ENCODE results near the gene HDAC3.

HDAC3 gene

DNA sequence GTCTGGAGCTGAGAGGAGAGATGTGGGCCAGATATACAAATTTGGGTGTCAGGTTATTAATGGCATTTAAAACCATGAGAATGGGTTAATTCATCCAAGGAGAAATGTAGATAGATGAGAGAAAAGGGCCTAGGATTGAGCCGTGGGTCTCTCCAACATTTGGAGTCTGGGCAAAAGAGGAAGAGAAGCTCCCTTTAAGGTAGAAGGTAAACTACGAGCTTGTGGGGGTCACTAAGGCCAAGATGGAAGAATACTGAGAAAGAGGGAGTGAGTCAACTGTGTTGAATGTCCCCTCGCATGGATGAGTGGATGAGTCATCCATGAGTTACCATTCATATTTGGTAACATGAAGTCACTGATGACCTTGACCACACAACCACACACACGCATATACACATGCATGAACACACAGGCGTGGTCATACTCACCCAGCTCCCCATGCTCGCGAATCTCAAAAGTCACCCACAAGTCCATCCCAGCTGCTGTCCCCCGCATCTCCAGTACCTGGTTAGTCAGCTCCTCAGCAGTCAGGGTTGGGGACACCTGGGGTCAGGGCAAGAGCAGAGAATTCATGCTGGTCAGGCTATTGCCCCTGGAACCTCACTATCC lies 21.4 kb upstream of the HDAC3 start:
- DNase-seq = no peak

DNA sequence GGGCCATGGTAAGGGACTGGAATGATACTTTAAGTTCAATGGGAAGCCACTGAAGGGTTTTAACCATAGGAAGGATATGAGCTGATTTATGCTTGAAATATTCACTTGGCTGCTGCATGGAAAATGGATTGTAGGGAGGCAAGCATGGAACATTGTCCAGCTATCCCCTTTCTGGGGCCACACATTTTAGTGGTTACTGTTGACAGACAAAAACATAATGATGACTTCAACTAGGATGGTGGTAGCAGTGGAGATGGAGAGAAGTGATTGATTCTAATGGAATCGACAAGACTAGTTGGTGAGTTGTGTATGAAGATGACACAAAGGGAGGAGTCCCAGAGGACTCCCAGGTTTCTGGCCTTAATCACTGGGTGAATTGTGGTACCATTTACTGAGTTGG lies 20.8 kb upstream of the HDAC3 start:
- DNase-seq = no peak

DNA sequence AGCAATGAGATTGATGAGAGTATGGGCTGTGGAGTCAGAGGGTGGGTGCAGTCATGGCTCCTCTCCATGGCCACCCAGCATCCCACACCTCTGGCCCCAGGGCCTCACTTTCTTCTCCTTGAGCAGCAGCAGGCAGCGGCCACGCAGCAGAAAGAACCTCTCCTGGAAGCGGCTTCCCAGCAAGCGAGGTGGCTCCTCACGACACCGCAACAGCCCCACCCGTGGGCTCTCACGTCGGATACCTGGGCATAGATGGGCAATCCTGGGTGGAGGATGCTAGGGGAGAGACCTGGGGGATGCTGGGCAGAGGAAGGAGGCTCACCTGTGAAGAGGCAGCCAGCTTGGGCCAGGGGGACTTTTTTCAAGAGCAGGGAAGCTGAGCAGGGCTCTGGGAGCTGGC lies 19.7 kb upstream of the HDAC3 start:
- no peak for DNase-seq

DNA sequence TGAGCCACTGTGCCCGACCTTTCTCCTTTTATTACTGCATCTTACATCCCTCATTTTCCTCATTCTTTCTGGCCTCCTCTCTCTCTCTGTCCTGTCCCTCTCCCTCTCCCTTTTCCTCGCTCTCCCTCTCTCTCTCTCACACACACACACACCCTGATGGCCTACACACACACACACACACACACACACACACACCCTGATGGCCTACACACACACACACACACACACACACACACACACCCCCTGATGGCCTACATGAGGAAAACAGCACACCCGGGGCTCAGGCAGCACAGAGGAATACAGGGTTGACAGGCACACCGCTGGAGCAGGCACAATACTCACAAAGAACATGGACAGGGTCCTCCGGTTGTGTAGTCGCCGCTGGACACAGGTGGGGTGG lies 18.4 kb upstream of the HDAC3 start:
- no peak for DNase-seq

DNA sequence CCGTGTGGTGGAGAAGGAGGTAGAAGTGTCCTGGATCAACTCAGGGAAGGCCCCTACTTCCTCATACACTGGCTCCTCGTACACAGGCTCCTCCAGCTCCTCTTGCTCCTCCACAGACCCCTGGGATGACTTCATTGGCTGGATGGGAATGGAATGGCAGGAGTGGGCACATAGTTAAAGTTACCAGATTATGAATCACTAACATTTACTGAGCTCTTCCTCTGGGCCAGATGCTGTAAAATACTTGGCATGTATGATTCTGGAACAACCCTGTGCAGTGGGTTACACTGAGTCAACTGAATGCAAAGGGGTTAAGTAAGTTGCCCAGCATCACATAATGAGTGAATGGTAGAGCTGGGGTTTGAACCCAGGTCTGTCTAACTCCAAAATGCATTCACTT lies 17.6 kb upstream of the HDAC3 start:
- no peak for DNase-seq

DNA sequence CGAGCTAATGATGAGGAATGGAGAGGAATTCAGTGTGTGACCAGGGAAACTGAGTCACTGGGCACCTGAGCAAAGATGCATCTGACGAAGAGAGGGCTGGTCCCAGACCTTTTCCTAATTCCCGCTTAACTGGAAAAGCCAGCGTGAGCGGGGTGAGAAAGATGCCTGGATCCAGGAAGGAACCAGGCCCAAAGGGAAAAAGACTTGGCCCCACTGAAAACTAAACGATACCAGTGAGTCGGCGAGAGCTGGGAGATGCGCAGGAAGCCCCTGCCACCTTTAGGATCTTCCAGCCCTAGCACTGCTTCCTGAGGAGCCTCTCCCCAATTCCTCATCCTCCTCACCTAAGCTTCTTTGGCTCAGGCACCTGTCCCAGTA lies 15.1 kb upstream of the HDAC3 start:
- no peak for DNase-seq

DNA sequence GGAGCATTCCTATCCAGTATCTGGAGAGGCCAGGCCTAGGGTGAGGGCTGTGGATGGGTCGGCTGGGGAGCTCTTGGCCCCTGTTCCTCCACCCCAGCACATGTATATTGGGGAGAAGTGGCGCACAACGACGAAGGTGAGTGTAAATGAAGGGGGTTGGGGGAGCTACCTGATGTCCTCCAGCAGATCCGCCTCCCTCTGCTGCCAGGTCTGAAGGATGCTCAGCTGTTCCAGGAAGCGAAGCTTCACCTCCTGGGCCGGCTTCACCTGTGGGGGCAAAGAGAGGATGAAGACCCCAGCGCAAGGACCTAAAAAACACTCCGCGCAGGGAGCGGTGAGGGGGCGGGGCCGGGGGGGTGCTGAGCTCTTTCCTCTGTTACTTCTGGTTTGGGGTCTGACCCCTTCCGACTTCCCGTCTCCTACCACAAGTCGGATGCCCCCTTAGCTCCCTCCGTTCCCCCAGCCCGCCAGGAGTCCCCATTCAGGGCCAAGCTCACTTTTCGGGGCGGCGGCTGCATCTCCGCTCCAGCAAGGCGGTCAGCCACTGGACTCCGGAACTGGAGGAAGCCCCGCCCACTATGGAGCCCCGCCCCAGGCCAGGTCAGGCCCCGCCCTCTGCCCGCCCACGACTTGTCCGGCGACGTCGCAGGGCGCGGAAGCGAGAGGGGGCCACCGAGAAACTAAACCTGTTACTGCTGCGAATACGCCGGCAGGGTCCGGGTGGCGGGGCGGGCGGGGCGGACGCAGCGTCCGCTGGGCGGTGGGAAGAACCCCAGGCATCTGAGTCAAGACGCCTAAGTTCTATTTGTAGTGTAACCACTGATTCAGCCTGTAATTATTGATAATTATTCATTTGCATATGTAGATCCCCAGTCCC lies 14.4 kb upstream of the HDAC3 start, which contains the start of gene FCHSD1:
Gene FCHSD1, minus strand, starts transcription at position 568 of the 877 bp plus-strand sequence. Its CDS starts 50 bp downstream, at position 518.
- DNase-seq = peak; percentile 86

DNA sequence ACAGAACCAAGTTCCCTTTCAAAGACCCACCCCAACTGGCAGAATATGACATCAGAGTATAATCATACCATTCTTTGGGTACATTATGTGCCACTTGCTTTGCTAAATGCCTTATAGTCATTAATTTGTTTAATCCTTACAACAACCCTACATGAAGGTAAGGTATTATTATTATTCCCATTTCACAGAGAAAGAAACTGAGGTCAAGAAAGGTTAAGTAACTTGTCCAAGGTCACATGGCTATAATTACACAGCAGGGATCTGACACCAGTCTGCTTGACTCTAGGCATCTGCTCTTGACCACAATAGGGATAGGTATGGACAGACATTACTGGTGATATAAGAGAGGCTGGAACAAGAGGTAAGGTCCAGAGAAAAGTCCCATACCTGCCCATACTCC lies 13.3 kb upstream of the HDAC3 start:
- DNase-seq = no peak

DNA sequence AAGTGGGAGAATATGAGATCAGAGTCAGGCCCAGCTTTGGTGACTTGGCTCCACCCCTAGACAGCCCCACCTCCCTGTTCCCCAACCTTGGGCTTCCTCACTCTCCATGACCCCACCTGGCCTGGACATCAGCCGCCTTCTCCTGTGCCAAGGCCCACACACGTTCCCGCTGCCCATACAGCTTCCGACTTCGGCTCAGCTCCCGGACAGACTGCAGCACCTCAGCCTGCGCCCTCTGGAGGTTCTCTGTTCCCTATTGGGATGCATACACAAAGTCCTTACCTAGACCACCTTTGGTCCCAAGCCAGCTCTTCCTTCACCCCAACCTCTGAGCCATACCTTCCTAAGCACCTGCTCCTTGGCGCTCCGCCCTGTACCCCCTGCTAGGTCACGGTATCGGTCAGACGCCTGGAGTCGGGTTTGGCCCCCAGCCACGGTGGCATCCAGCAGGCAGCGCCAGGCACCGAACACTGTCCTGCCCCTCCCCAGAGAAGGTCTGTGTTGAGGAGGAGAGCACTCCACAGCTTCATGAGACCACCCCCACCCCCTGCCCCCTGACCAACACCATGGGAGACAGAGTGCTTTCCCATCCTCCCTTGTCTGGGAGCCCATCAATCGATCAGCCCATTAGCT lies 12.5 kb upstream of the HDAC3 start:
- DNase-seq = no peak

DNA sequence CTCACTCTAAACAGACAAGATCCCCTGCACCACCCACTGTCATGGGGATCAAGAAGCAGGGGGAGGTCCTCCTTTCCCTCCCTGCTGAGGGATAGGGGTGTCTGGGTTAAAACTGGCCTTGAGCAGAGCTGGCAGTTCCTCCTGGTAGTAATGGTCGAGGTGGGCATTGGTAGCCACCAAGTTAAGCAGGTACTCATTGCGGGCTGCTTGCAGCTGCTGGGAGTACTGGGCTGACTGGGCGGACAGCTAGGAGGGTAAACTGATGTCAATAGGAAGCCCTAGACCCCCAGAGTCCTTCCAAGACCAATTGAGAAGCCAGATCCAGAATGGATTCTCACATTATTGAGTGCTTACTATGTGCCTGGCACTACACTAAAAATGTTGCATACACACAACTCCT lies 11.2 kb upstream of the HDAC3 start:
- no peak for DNase-seq

DNA sequence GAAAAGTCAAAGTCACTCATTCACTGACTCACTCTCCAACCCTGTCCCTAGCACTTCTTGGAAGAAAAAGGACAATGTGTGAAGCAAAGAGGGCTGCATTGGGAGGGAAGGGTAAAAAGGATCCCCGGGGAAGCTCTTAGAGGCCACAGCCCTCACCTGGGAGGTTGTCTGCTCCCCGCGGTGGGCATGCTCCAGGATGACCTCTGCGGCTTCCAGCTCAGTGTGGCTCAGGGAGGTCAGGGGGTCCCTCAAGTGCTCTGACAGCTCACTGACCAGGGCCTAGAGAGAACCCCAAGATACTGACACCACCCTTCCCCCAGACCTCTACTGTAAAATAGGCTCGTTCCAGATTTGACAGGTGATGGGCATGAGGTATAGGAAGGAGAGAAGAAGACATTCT lies 10.6 kb upstream of the HDAC3 start:
- DNase-seq = no peak

DNA sequence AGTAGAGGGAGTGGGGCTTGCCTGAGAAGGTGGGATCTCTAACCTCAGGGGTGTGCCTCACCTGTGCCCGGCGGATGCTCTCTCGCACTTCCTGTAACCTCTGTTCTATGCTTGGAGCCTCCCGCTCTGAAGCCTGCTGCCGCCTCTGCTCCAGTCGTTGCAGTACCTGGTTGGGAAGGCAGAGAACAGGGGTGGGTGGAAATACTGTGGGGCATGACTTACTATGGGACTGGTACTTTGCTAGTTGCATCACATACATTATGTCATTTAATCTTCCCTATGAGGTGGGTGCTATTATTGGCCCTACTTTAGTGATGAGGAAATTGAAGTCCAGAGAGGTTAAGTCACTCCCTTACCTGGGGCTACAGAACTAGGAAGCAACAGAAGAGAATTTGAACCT lies 9.4 kb upstream of the HDAC3 start:
- DNase-seq = no peak

DNA sequence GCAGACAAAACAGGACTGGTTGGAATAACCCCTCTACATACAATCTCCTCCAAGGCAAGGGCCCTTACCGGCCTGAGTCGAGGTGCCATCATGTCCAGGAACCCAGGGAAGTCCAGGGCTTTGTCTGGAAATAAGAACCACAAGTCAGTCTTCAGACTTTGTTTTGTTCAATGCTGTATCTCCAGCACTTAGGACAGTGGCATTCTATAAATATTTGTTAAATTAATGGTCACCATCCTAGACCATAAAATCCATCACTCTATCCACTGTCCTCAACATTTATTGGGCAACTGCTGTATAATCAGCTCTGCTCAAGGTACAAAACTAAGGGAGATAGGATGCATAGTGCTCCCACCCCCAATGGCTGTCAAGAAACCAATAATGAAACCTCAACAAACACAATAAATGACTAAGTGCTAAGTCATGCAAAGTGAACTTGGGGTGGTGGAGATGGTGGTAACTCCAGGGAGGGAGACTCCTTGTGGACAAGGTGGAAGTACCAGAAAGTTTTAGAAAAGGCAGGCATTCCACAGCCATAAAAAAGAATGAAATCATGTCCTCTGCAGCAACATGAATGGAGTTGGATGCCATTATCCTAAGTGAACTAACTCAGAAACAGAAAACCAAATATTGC lies 5.1 kb upstream of the HDAC3 start:
- no peak for DNase-seq

DNA sequence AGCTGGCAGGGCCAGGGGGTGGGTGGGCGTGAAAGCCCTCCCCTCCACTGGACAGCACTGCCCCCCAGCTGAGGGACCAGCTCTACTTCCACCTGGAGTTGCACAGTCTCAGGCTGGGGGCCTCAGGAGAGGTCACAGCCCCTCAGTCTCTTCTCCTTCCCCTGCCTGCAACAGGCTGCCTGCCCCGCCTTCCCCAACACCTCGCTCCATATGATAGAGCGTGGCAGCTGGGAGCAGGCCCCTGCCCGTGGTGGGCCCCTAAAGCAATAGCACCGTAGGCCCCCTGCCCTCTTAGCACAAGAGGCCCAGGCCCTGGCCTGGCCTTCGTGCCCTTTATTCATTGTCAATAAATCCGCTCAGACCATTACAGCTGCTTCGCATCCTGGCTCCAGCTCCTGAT lies 4.0 kb upstream of the HDAC3 start:
- no peak for DNase-seq

DNA sequence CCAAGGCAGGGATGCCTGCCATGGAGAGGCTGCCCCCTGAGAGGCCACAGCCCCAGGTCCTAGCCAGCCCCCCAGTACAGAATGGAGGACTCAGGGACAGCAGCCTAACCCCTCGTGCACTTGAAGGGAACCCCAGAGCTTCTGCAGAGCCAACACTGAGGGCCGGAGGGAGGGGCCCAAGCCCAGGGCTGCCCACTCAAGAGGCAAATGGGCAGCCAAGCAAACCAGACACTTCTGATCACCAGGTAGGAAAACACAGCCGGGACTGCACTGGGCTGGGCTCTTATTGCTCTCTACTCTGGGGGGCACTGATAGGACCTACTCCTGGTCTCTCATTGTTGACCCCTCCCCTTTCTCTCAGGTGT lies 3.4 kb upstream of the HDAC3 start:
- no peak for DNase-seq

DNA sequence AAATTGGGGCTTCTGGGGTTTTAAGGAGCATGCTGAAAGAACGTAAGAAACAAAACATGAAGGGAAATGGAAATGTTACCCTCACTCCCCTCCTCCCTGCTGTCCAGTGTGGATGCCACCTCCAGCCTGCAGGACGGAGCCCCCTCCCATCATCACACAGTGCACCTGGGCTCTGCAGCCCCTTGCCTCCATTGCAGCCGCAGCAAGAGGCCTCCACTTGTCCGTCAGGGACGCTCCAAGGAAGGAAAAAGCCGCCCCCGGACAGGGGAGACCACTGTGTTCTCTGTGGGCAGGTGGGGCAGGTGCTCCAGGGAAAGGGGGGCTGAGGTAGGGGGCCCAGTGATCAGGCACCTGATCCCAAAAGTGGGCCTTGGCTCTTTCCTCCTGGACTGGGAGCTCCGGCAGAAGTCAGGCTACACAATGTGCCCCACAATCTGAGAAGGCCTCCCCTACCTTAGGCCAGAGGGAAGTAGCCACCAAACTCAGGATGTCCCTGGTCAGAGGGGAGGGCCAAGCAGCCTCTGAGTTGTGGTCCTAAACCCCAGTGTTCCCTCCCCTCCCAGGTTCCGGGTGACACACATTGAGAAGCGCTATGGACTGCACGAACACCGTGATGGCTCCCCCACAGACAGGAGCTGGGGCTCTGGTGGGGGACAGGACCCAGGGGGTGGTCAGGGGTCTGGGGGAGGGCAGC lies 2.9 kb upstream of the HDAC3 start:
- DNase-seq = no peak

DNA sequence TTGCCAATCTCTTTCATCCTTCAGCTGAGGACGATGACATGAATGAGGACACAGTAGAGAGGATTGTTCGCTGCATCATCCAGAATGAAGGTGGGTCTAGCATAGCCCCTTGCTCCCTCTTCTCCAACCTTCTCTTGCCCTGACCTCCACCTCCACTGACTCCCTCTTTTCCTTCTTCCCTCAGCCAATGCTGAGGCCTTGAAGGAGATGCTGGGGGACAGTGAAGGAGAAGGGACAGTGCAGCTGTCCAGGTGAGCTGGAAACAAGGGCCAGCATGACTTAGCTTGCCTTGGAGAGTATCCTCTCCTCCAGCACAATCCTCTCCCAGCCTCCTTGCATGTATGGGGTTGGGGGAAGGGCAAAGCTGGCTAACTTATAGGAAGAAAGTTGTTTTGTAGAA lies 2.1 kb upstream of the HDAC3 start:
- no peak for DNase-seq

DNA sequence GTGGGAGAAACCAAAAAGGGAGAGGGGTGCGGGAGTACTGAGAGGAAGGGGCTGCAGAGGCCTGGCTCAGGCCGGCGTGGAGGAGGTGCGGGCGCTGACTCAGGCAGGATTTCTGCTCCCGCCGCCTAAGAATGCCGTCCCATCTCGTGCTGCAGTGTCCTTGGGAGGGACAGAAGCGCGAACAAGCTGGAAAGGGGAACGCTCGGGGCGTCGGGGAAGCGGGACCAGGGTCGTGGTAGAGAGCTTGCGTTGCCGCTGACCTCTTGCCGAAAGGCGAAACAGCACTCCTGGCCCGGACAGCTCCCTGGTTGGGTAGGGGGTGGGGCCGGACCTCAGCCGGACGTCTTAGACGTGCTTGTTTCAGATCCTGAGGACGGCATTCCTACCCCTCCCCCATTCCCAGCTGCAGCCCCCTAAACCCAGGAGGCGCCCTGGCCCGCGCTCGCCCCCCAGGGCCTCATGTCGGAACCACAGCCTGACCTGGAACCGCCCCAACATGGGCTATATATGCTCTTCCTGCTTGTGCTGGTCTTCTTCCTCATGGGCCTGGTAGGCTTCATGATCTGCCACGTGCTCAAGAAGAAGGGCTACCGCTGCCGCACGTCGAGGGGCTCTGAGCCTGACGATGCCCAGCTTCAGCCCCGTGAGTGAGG lies 1.2 kb upstream of the HDAC3 start:
- DNase-seq = peak; percentile 63

DNA sequence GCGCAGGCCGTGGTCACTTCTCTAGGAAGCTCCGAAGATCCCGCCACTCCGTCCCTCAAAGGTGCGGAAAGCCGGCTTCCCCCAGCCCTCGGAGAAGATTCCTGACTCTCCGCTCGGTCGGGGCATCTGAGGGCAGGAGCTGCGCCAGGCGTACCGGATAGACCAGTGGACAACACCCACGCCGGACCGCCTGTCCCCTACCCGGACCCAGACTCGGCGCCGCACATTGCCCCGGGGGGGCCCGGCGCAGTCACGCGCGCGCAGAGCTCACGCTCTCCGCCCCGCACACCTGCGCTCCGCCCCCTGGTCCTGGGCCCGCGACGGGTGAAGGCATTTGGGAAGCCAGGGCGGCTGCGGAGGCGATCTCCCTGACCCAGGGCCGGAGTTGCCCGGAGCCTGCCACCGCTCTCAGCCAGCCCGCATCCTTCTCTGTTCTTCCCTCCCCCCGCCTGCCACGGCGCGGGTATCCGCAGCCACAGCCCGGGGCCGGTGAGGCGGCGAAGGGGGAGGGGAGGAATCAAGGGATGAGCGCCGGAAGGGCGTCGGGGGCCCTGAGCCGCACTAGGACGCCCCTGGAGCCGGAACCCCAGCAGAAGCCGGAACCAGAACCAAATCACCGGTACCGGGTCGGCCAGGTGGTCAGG lies 596 bp upstream of the HDAC3 start:
- peak; percentile 74 for DNase-seq

DNA sequence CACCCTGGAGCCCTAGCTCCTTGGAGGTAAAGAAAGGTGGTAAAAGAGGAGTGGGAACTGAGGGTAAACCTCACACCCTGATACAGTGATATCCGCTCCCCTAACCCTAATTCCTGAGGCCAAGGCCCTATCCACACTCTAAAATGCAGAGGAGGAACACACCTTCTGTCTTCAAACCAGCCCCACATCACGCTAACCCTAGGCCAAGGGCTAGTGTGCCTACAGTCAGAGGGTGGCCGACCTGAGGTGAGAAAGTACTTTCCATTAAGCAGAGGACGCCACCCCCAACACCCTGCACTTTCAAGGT lies 590 bp downstream of the HDAC3 start:
- no peak for DNase-seq

DNA sequence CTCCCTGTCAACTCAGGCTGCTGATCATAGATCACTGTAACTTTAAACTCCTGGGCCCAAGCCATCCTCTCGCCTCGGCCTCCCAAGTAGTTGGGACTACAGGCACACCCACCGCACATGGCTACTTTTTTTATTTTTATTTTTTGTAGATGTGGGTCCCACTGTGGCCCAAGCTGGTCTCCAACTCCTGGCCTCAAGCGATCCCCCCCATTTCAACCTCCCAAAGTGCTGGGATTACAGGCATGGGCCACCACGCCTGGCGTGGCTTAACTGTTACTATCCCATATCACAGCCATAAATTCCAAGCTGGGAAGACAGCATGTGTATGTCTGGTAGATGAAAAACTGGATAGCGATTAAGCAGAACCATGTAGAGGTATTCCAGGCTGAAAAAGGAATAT lies 1.0 kb downstream of the HDAC3 start:
- no peak for DNase-seq

DNA sequence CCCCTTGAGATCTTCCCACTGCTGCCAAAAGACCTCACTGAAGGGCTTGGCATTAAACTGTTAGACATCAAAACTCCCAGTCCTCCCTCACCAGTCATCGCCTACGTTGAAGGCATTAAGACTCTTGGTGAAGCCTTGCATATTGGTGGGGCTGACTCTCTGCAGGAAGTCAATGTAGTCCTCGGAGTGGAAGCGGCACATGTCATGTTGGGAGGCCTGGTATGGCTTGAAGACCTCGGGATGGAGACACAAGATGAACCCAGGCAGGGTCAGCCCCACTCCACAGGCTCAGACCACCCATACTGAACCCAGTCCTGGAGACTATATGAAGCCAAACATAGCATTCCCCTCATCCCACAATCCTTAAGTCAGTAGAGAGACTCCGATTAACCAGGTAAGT lies 1.9 kb downstream of the HDAC3 start:
- no peak for DNase-seq
